OCI-LY3 (cell line): Measurements from ENCODE around the gene PDHX.
"Not testable (repeated sequence)": the region's sequence is repeated elsewhere in the genome, so short reads cannot be mapped to it uniquely, and the experiment has no call there.

Source experiments
- H2AFZ ChIP-seq: fragments of 200-600, 300-600 bp; shearing (Covaris generic); 2 replicates; pipeline ENCODE4 v1.6.0; 2014; ENCODE audit warnings: antibody characterized with exemption, low read depth, low read length
- H3K27ac ChIP-seq: fragments of 200-600, 300-600 bp; sonication (generic); 2 replicates; pipeline ENCODE4 v1.5.1; 2014; ENCODE audit warnings: mild to moderate bottlenecking, low read length, moderate library complexity, mixed read lengths
- H3K27me3 ChIP-seq: fragments of 200-600, 300-600 bp; sonication (generic); 2 replicates; pipeline ENCODE4 v1.6.1; 2014; ENCODE audit warnings: low read depth, low read length, mixed read lengths
- H3K36me3 ChIP-seq: fragments of 200-600, 300-600 bp; sonication (generic); replicated peaks from 2 replicates; pipeline ENCODE3; 2014; ENCODE audit warnings: low read depth, low read length, mixed read lengths
- H3K4me1 ChIP-seq: fragments of 300-600, 200-600 bp; sonication (generic); 2 replicates; pipeline ENCODE4 v1.6.1; 2014; ENCODE audit warnings: low read length, mixed read lengths
- H3K4me2 ChIP-seq: fragments of 200-600, 300-600 bp; sonication (generic); 2 replicates; pipeline ENCODE4 v1.6.1; 2014; ENCODE audit warnings: low read length, mixed read lengths
- H3K4me3 ChIP-seq: fragments of 300-600, 200-600 bp; sonication (generic); 2 replicates; pipeline ENCODE4 v1.5.1; 2014; ENCODE audit warnings: antibody characterized with exemption, mild to moderate bottlenecking, low read length, moderate library complexity
- H3K79me2 ChIP-seq: fragments of 300-600, 200-600 bp; shearing (Covaris generic); 2 replicates; pipeline ENCODE4 v1.6.1; 2014; ENCODE audit warnings: mild to moderate bottlenecking, low read length, mixed read lengths
- H3K9ac ChIP-seq: fragments of 300-600, 200-600 bp; shearing (Covaris generic); 2 replicates; pipeline ENCODE4 v1.6.0; 2014; ENCODE audit warnings: mild to moderate bottlenecking, low read length, moderate library complexity
- H3K9me3 ChIP-seq: fragments of 200-600, 300-600 bp; shearing (Covaris generic); 2 replicates; pipeline ENCODE4 v1.6.1; 2014; ENCODE audit warnings: low read length, mixed read lengths; ENCODE audit not compliant: insufficient read depth
- H4K20me1 ChIP-seq: fragments of 200-600, 300-600 bp; sonication (generic); 2 replicates; pipeline ENCODE4 v1.6.1; 2016; ENCODE audit warnings: low read length, mixed read lengths; ENCODE audit not compliant: insufficient read depth
- CTCF ChIP-seq: fragments of 200-600, 300-600 bp; sonication (generic); IDR thresholded peaks from 2 replicates; pipeline ENCODE4 v1.5.1; 2014; ENCODE audit warnings: antibody characterized with exemption, low read length, low read depth
- EZH2phosphoT487 ChIP-seq: fragments of 200-600 bp; shearing (Covaris generic); IDR thresholded peaks from 2 replicates; pipeline ENCODE4 v1.6.1; 2018; ENCODE audit warnings: antibody characterized with exemption, mixed run types, low read depth

PDHX gene

GRCh38 chr11:35017528-35018342 lies 101.3 kb downstream of the PDHX start:
- Histone ChIP-seq H3K4me1 (peaks cover 22% of the 10 kb centered on the region), H3K4me3 (no peak overlapping the region), H3K4me2 (no peak overlapping the region), H3K27me3 (no peaks in the 10 kb centered on the region), H4K20me1 (no peaks in the 10 kb centered on the region), H3K9ac (no peak overlapping the region), H3K79me2 (no peaks in the 10 kb centered on the region), H3K36me3 (peaks cover 8% of the 10 kb centered on the region), H3K9me3 (peaks cover 9% of the 10 kb centered on the region; the same call in 1 of the 2 replicates), H3K27ac (no peak overlapping the region), H2AFZ (no peak overlapping the region)
- TF ChIP-seq CTCF = no peak
- TF ChIP-seq EZH2phosphoT487 = no peak

GRCh38 chr11:35021589-35021988 lies 105.2 kb downstream of the PDHX start:
- peaks cover 12% of the 10 kb centered on the region; the same call in 1 of the 2 replicates for H3K9me3 ChIP-seq
- H3K4me2 ChIP-seq = no peak overlapping the region
- H4K20me1 ChIP-seq = no peaks in the 10 kb centered on the region

GRCh38 chr11:35023940-35024339 lies 107.5 kb downstream of the PDHX start:
- H3K27me3 ChIP-seq, H2AFZ ChIP-seq, H3K4me2 ChIP-seq, H3K9ac ChIP-seq, H3K36me3 ChIP-seq, H3K4me3 ChIP-seq, H3K27ac ChIP-seq, H4K20me1 ChIP-seq, H3K4me1 ChIP-seq, H3K79me2 ChIP-seq: not testable (repeated sequence)
- peaks cover 12% of the 10 kb centered on the region; the same call in 1 of the 2 replicates for H3K9me3 ChIP-seq

More at GRCh38 chr11:35021589-35021988, 105.2 kb downstream of the PDHX start:
- Histone ChIP-seq H2AFZ (no peak overlapping the region), H3K27me3 (no peaks in the 10 kb centered on the region), H3K9ac (no peak overlapping the region), H3K79me2 (no peaks in the 10 kb centered on the region), H3K36me3 (peaks cover 8% of the 10 kb centered on the region), H3K27ac (no peak overlapping the region), H3K4me3 (no peak overlapping the region), H3K4me1 (0 out of 2 replicates have a peak, but pooled peaks cover 3% of the 10 kb centered on the region)
- TF ChIP-seq EZH2phosphoT487 (no peak), CTCF (no peak)

GRCh38 chr11:35028007-35028406 lies 111.6 kb downstream of the PDHX start:
- not testable (repeated sequence) for H3K79me2 ChIP-seq, H3K36me3 ChIP-seq, H3K27ac ChIP-seq, H3K27me3 ChIP-seq, H3K9me3 ChIP-seq, H3K9ac ChIP-seq, H3K4me2 ChIP-seq, H2AFZ ChIP-seq, H4K20me1 ChIP-seq, H3K4me3 ChIP-seq
- peaks cover 42% of the 10 kb centered on the region for H3K4me1 ChIP-seq

- H3K4me3 ChIP-seq = peak overlapping the region; percentile 58
- H3K9me3 ChIP-seq = 0 out of 2 replicates have a peak, but pooled peaks cover 3% of the 10 kb centered on the region
- H2AFZ ChIP-seq = no peak overlapping the region
- H3K79me2 ChIP-seq = no peaks in the 10 kb centered on the region
- no peaks in the 10 kb centered on the region for H3K27me3 ChIP-seq
- H3K36me3 ChIP-seq = no peaks in the 10 kb centered on the region
- no peak for TF ChIP-seq CTCF
- no peak for TF ChIP-seq EZH2phosphoT487
- peak overlapping the region; percentile 84 for H3K4me2 ChIP-seq
- no peaks in the 10 kb centered on the region for H4K20me1 ChIP-seq
- H3K9ac ChIP-seq = peak overlapping the region; percentile 77
- peaks cover 63% of the 10 kb centered on the region for H3K4me1 ChIP-seq
- H3K27ac ChIP-seq = peak overlapping the region; percentile 83
Observed at GRCh38 chr11:35029979-35030682, 113.7 kb downstream of the PDHX start.
